HG03469 (cell line): Measurements from ENCODE around the gene KCTD20.

Source experiments
- ATAC-seq: cut with Tn5 transposase; IDR thresholded peaks from one replicate; pipeline ENCODE4 v1.9.1; 2021; ENCODE audit warnings: mild to moderate bottlenecking, moderate library complexity, moderate number of reproducible peaks; ENCODE audit not compliant: unreplicated experiment

The KCTD20 gene

DNA sequence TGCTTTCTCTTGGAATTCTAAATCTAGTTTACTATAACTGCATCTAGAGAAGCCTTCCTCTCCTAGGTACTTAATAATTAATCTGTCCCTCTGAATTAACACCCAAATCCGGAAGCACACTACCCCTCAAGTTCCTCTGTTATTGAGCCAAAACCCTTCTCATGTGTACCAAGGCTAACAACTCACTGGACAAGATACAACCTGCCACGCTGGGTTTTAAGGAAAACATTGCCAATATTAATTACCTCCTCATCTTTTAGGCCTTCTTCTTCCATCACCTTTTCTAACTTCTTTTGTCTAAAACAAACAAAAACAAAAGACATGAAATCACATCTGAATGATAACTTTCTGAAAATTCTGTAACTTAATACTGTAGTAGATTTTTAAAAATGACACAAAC, 82.5 kb downstream of the KCTD20 start:
- no peak for ATAC-seq

- no peak for ATAC-seq
Measured at GRCh38 chr6:36526066-36526465, 83.3 kb downstream of the KCTD20 start.

DNA sequence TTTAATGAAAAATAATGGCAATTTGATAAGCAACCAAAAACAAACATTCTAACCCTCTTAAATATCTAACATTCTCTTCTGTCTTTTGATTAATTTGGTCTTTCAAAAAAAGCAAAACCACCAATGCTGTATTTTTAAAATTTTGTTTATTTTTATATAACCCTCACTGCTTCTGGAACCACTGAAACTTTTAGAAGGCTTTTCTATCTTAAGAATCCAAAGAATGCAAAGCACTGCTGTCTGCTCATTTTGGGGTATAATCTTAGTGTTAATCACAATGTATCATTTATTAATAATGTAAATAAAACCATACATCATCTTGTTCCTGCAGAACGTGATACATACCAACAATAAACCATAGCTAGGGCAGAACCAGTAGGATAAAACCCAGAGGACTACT, 90.5 kb downstream of the KCTD20 start:
- ATAC-seq, result no peak

DNA sequence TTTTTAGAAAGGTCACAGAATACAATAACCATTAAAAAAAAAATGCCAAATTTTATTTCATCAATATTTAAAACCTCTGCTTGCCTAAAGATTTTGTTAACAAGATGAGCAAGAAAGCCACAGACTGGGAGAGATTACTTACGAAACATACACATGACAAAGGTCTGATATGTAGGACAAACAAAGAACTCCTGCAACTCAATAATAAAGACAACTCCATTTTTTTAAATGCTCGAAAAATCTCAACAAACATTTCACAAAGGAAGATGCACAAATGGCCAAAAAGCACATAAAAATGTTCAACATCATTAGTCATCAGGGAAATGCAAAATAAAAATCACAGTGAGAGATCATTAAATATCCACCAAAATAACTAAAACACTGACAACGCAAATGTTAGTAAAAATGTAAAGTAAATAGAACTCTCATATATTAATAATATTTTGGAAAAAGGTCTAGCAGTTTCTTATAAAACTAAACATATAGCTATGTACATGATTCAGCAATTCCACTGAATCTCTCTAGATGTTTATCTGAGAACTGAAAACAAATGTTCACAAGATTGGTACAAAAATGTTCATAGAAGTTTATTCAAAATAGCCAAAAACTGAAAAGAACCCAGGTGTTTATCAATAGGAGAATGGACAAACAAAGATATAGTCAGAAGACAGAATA, 94.2 kb downstream of the KCTD20 start:
- no peak for ATAC-seq

GRCh38 chr6:36539814-36540568, 97.2 kb downstream of the KCTD20 start:
- ATAC-seq, result no peak
